Measurements from ENCODE around the gene SOX10. TPM values are rescaled to one million over a fixed set of nuclear protein-coding genes. Genes with fewer than 3 reads are reported as not detected.

Gene SOX10
- total and polyA plus RNA-seq, 2 donors from 2014 or later: 0.22 to 1.5 TPM

- DNase-seq: no peak
- H3K27ac ChIP-seq (ENCODE audit: low read depth in 2 of 2, low read length in 2 of 2): no peak overlapping the region
- H3K27me3 ChIP-seq (ENCODE audit: control insufficient read depth, insufficient read depth, low read length): no peaks in the 10 kb centered on the region
- no peak for TF ChIP-seq CTCF (IDR thresholded peaks at IDR 0.05; ENCODE audit: borderline replicate concordance, extremely low read depth, insufficient read depth)
- no peak overlapping the region for H3K9ac ChIP-seq (ENCODE audit: low read length in 3 of 3)
- no peaks in the 10 kb centered on the region for H3K9me3 ChIP-seq (ENCODE audit: control insufficient read depth in 2 of 3, insufficient read depth in 1 of 3, low read length in 3 of 3)
- no peak overlapping the region for H3K4me3 ChIP-seq (ENCODE audit: low read length in 3 of 3)
- no peak for FAIRE-seq
- peaks cover 0 to 7% (median 6%) of the 10 kb centered on the region in 3 donors for H3K4me1 ChIP-seq (ENCODE audit: control insufficient read depth in 2 of 3, insufficient read depth in 2 of 3, low read depth in 1 of 3, low read length in 3 of 3)
- peaks cover 4 to 17% (median 10%) of the 10 kb centered on the region in 3 donors for H3K36me3 ChIP-seq (ENCODE audit: control insufficient read depth in 2 of 3, insufficient read depth in 3 of 3, low read length in 3 of 3)
- intact Hi-C loops (cut with DNase I): loop anchor here (10.0 kb wide), 1 partner anchor 154 kb away; no protein-coding TSS in a partner anchor
Measured at GRCh38 chr22:37968452-37969251, 15.7 kb downstream of the SOX10 start.

GRCh38 chr22:37967637-37968451 is 16.5 kb downstream of the SOX10 start:
- Histone ChIP-seq H3K36me3 (ENCODE audit: control insufficient read depth in 2 of 3, insufficient read depth in 3 of 3, low read length in 3 of 3) (peaks cover 4 to 19% (median 10%) of the 10 kb centered on the region in 3 donors), H3K27me3 (ENCODE audit: control insufficient read depth, insufficient read depth, low read length) (no peaks in the 10 kb centered on the region), H3K9ac (ENCODE audit: low read length in 3 of 3) (no peak overlapping the region), H3K27ac (ENCODE audit: low read depth in 2 of 2, low read length in 2 of 2) (no peak overlapping the region), H3K4me3 (ENCODE audit: low read length in 3 of 3) (no peak overlapping the region), H3K9me3 (ENCODE audit: control insufficient read depth in 2 of 3, insufficient read depth in 1 of 3, low read length in 3 of 3) (no peaks in the 10 kb centered on the region), H3K4me1 (ENCODE audit: control insufficient read depth in 2 of 3, insufficient read depth in 2 of 3, low read depth in 1 of 3, low read length in 3 of 3) (peaks cover 0 to 7% (median 6%) of the 10 kb centered on the region in 3 donors)
- no peak for TF ChIP-seq CTCF (IDR thresholded peaks at IDR 0.05; ENCODE audit: borderline replicate concordance, extremely low read depth, insufficient read depth)
- DNase-seq (no peak), FAIRE-seq (no peak)
- intact Hi-C loops (cut with DNase I): loop anchor here (10.0 kb wide), 1 partner anchor 153 kb away; no protein-coding TSS in a partner anchor

- Histone ChIP-seq H3K9ac (ENCODE audit: low read length in 3 of 3) (no peak overlapping the region), H3K4me3 (ENCODE audit: low read length in 3 of 3) (no peak overlapping the region), H3K27ac (ENCODE audit: low read depth in 2 of 2, low read length in 2 of 2) (no peak overlapping the region), H3K27me3 (ENCODE audit: control insufficient read depth, insufficient read depth, low read length) (no peaks in the 10 kb centered on the region), H3K4me1 (ENCODE audit: control insufficient read depth in 2 of 3, insufficient read depth in 2 of 3, low read depth in 1 of 3, low read length in 3 of 3) (peaks cover 0 to 7% (median 6%) of the 10 kb centered on the region in 3 donors), H3K9me3 (ENCODE audit: control insufficient read depth in 2 of 3, insufficient read depth in 1 of 3, low read length in 3 of 3) (no peaks in the 10 kb centered on the region), H3K36me3 (ENCODE audit: control insufficient read depth in 2 of 3, insufficient read depth in 3 of 3, low read length in 3 of 3) (peaks cover 6 to 20% (median 10%) of the 10 kb centered on the region in 3 donors)
- no peak for FAIRE-seq
- DNase-seq: no peak
- TF ChIP-seq CTCF (IDR thresholded peaks at IDR 0.05; ENCODE audit: borderline replicate concordance, extremely low read depth, insufficient read depth): no peak
- intact Hi-C loops (cut with DNase I): loop anchor here (10.0 kb wide), 1 partner anchor 152 kb away; no protein-coding TSS in a partner anchor
Measured at GRCh38 chr22:37967147-37967546, 17.2 kb downstream of the SOX10 start.
